CD4-positive, alpha-beta T cell treated with Interleukin-17A for 4 hours (primary cell): ENCODE results near the gene ZFYVE28.

Source experiments
- DNase-seq: peaks from one replicate; pipeline ENCODE4 v3.0.0-alpha.2; 2020; ENCODE audit warnings: mixed read lengths

ZFYVE28 gene

GRCh38 chr4:2427383-2428334 lies 9.2 kb upstream of the ZFYVE28 start:
- no peak for DNase-seq

- DNase-seq = no peak
These were observed 8.3 kb upstream of the ZFYVE28 start for GRCh38 chr4:2426711-2427275.

- DNase-seq = no peak
These were observed 7.6 kb upstream of the ZFYVE28 start for GRCh38 chr4:2426069-2426397.

DNA sequence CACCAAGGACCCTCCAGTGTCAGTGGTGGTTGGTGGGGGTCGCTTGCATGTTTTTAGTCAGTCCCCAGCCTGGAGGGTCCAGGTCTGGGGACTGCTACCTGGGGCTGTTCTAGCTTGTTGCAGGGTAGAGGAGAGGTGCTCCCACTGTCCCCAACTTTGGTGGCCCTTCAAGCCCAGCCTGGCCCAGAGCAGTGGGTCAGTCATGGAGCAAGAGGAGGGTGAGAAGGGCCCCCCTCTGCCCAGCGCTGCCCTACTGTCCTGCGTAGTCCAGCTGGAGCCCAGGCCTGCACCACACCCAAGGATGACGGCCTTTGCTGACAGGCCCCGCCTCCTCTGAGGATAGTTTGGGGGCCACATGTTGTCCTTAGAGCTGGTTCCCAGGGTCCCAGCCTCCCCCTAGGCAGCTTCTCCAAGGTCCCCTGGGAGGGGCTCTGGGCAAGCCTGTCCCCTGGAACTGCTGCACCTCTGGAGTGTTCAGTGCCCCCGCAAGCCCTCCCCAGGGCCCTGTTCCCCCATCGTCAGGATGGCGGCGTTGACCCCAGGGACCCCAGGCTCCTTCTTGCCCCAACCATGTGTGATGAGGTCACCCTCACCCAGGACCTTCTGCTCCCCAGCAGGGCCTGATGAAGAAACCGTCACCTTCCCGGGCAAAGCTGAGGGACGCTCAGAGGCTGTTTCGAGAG lies 7.1 kb upstream of the ZFYVE28 start:
- no peak for DNase-seq

DNA sequence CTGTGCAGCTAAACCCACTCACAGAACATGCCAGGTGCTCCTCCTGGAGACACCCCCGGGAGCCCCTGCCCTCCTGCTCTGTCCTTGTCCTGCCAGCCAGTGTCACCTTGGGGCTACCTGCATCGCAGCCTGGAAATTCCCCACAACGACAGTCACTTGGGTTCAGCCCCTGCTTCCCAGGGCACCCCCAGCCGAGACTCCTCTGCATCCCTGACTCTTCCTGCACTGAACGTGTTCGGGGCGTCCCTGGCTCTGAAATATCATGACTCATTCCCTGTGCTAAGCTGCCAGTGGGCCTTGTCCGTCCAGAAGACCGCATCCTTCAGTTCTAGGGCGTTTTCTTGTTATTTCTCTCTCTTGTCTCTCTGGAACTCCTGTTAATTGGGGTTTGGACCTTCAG lies 6.1 kb upstream of the ZFYVE28 start:
- no peak for DNase-seq

- no peak for DNase-seq
These were observed 5.2 kb upstream of the ZFYVE28 start for GRCh38 chr4:2423695-2424094.

DNA sequence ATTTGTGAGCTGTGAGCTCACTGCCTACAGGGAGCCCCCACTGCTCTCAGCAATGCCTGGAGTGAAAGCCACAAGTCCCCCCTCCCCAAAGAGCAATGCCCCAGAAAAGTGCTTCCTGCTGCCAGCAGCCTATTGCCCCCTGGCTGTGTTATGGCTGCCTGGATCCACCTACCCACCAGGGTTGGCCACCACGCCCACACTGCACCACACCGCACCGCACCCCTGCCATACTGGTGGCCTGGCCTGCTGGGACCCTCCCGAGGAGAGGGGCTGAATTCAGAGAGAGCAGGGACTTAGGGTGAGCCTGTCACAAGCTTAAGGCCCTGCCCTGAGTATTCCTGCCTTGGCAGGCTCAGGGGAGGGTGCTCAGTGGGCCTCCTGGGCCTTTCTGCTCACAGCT lies 4.6 kb upstream of the ZFYVE28 start:
- no peak for DNase-seq

DNA sequence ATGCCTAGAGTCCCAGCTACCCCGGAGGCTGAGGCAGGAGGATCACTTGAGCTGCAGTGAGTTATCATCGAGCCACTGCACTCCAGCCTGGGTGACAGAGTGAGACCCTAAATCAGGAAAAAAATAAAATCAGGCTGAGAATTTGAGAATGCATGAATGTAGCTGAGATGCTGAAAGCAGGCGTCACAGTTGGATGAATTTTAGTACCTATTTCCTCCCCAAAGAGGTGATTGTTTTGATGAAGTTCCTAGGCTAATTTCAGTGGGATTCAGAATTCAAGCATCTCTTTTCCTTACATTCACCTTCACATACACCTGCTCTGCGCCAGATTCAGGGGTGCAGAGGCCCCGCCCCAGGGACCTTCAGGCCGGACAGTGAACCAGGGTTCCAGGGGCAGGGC lies 3.5 kb upstream of the ZFYVE28 start:
- no peak for DNase-seq

GRCh38 chr4:2419814-2420213 lies 1.4 kb upstream of the ZFYVE28 start:
- DNase-seq = no peak

DNA sequence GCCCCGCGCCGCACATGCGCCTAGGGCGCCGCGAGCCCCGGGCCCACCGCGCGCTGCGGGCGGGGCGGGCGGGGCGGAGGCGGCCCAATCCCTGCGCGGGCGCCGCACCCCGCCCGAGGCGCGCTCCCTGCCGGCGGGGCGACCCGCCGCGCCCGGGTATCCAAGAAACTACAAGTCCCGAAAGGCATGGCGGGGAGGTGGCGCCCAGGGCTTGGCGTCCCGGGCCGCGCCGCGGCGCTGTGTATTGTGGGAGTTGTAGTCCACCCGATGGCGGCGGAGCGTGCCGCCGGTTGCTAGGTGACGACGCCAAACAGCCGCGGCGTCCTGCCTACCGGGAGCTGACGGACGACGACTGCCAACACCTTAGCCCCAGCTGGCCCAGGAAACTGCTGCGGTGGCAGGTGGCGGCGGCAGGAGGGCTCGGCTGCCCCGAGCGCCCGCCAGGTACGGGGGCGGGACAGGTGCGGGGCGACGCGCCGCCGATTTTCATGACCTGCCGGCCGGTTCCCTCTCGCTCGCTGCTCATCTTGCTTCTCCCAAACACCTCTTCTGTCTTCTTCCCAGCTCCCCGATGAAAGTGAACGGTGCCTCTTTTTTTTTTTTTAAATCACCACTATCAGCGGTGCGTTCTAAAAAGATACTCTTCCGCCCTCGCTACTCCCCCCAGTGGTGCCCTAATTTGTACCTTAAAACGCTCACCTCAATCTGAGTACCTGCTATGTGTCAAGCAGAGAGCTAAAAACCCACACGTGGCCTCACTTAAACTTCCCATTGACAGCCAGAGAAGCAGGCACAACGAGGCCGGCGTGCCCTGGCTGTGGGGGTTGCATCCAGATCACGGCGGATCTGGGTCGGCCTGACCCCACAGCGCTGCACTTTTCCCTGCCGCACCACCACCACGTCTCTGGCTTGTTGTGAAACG lies 466 bp upstream of the ZFYVE28 start, which contains the start of gene CFAP99:
Gene CFAP99, plus strand, starts transcription at position 306 of the 922 bp plus-strand sequence.
- DNase-seq = peak; percentile 99

GRCh38 chr4:2417226-2417764 lies 1.1 kb downstream of the ZFYVE28 start:
- DNase-seq = peak; percentile 26

DNA sequence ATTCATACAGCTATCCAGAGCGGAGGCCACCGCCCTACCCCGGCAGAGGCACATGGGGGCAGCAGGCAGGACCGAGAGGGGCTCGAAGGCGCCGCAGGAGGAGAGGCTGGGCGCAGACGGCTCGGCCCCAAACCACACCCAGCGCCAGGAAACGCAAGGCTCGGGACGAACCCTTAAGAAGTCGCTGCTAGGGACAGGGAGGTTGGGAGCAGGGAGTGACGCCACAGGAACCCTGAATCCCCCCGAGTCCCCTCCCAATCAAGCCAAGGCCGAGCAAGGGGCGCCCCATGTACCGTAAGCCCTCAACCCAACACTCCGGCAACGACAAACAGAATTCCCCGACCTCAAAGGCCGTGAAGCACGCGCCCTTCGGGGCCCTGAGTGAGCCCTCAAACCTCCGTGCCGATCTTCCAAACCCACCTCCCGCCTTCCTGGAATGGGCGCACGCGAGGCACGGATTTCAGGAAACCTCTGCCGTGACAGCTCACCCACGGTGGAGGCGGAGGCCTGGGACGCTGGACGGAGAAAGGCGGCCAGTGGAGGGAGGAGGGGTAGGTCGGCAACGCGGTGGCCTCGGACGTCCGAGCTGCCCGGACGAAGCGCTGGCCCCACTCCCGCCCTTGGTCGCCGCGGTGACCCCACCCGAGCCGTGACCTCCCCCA lies 1.8 kb downstream of the ZFYVE28 start:
- peak; percentile 37 for DNase-seq

- DNase-seq = no peak
These were observed 2.4 kb downstream of the ZFYVE28 start for GRCh38 chr4:2415881-2416563.

DNA sequence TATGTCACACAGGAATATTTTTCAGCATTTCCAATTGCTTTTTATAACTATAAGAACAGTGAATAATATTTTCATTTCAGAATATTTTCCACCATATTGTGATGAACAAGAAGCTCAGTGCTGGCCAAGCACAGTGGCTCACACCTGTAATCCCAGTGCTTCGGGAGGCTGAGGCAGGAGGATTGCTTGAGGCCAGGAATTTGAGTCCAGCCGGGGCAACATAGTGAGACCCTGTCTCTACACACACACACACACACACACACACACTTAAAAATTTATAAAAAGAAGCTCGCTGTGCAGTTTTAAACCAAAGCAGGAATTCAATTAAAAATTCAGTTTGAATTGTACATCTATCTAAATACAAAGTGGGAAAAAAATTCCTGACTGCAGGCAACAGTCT lies 3.2 kb downstream of the ZFYVE28 start:
- no peak for DNase-seq

DNA sequence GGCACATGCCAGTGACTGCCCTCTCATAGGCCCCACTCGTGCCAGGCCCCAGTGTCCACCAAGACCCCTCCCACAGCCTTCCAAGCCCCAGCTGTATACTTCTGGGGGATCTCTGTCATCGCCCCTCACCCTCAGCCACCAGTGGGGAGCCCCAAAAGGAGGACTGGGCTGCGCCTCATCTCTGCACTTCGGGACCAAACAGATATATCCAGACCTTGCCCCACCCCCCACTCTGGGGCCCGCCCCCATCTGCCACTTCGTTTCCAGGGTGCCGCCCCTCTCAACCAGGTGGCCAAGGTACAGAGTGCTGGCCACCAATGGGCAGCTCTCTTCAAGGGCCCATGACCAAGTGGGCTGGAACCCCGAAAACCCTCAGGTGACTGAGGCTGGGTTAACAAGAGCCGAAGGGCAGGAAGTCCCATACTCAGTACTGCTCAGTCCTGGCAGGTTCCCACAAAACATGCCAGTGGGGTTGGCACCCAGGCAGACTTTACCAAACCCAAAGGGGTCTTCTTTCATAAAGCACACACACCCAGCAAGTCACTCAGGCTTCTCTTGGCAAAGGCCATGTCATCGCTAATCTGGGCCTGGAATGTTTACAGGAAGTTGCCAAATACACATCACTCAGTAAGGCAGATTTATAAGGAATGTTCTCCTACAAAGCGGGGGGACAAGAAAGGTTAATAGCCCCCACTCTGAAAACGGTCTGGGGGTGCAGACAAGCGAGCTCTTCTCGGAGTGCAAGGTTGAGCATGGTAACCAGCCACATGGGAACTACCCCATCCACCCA lies 4.4 kb downstream of the ZFYVE28 start:
- DNase-seq = peak; percentile 21

- DNase-seq = peak; percentile 81
These were observed 5.3 kb downstream of the ZFYVE28 start for GRCh38 chr4:2412885-2413716.

GRCh38 chr4:2412534-2412884 lies 5.9 kb downstream of the ZFYVE28 start:
- DNase-seq = peak; percentile 72

GRCh38 chr4:2411786-2412510 lies 6.5 kb downstream of the ZFYVE28 start:
- DNase-seq = no peak

GRCh38 chr4:2409381-2409783 lies 9.1 kb downstream of the ZFYVE28 start:
- DNase-seq = no peak
